IMR-90 (cell line): Measurements from ENCODE around the gene NFKBIE. TPM values are rescaled to one million over a fixed set of nuclear protein-coding genes. Genes with fewer than 3 reads are reported as not detected.

ENCODE experiments used
- ATAC-seq: fragments of 200-7000 bp; cut with Tn5 transposase; 2 replicates; pipeline ENCODE4 v1.9.1; 2020; ENCODE audit warnings: low read depth, mild to moderate bottlenecking, moderate library complexity
- BruUV-seq: library from RNA; stranded (reverse); fragments of 400-500 nt; replicated peaks from 2 replicates; lab custom pipeline; 2021; lab: Mats Ljungman, UMichigan
- CTCF ChIA-PET: fragments of 300-600 bp; formaldehyde crosslinking; extraction: SDS; loops from one replicate; lab custom pipeline; 2021; ENCODE audit warnings: antibody characterized with exemption; lab: Yijun Ruan, JAX
- POLR2A ChIA-PET: fragments of 300-600 bp; sonication (Branson Sonifier 250); formaldehyde crosslinking; loops from one replicate; lab custom pipeline; 2022; ENCODE audit warnings: antibody characterized with exemption; ENCODE audit not compliant: unreplicated experiment; lab: Charles Lee
- DNase-seq: peaks from one replicate; pipeline ENCODE4 v3.0.0; 2013
- H2AFZ ChIP-seq: replicated peaks from 2 replicates; pipeline ENCODE3; 2013; ENCODE audit warnings: low read length, mild to moderate bottlenecking; ENCODE audit not compliant: poor library complexity
- H2AK5ac ChIP-seq: 2 replicates; pipeline ENCODE4 v1.6.1; 2013; ENCODE audit warnings: low read depth, low read length, inconsistent platforms
- H2AK9ac ChIP-seq: replicated peaks from 2 replicates; pipeline ENCODE3; 2013; ENCODE audit warnings: mild to moderate bottlenecking, low read depth, low read length, moderate library complexity; ENCODE audit not compliant: poor library complexity
- H2BK120ac ChIP-seq: 2 replicates; pipeline ENCODE4 v1.6.1; 2013; ENCODE audit warnings: low read depth, low read length, inconsistent platforms
- H2BK15ac ChIP-seq: 3 replicates; pipeline ENCODE4 v1.6.1; 2013; ENCODE audit warnings: low read depth, low read length, inconsistent platforms
- H2BK20ac ChIP-seq: 2 replicates; pipeline ENCODE4 v1.6.1; 2013; ENCODE audit warnings: low read depth, mild to moderate bottlenecking, inconsistent platforms, low read length, moderate library complexity
- H2BK5ac ChIP-seq: 2 replicates; pipeline ENCODE4 v1.6.1; 2013; ENCODE audit warnings: mild to moderate bottlenecking, low read depth, low read length, inconsistent platforms; ENCODE audit not compliant: poor library complexity, severe bottlenecking
- H3K14ac ChIP-seq: replicated peaks from 2 replicates; pipeline ENCODE4 v1.6.1; 2013; ENCODE audit warnings: low read depth, low read length, inconsistent platforms
- H3K18ac ChIP-seq: 2 replicates; pipeline ENCODE4 v1.6.1; 2013; ENCODE audit warnings: low read depth, low read length, control low read depth
- H3K23ac ChIP-seq: 2 replicates; pipeline ENCODE4 v1.6.1; 2013; ENCODE audit warnings: low read depth, low read length, inconsistent platforms
- H3K27ac ChIP-seq: 2 replicates; pipeline ENCODE4 v1.5.1; 2013; ENCODE audit warnings: mild to moderate bottlenecking, control low read depth, low read length; ENCODE audit not compliant: insufficient read depth
- H3K27me3 ChIP-seq: 2 replicates; pipeline ENCODE4 v1.6.1; 2013; ENCODE audit warnings: low read length; ENCODE audit not compliant: control insufficient read depth, insufficient read depth
- H3K36me3 ChIP-seq: 2 replicates; pipeline ENCODE4 v1.6.1; 2013; ENCODE audit warnings: low read length, mixed read lengths; ENCODE audit not compliant: control insufficient read depth, insufficient read depth
- H3K4ac ChIP-seq: 2 replicates; pipeline ENCODE4 v1.6.1; 2013; ENCODE audit warnings: low read depth, low read length, inconsistent platforms
- H3K4me1 ChIP-seq: 2 replicates; pipeline ENCODE4 v1.6.1; 2013; ENCODE audit warnings: low read length, mixed read lengths; ENCODE audit not compliant: control insufficient read depth, insufficient read depth
- H3K4me2 ChIP-seq: 2 replicates; pipeline ENCODE4 v1.6.1; 2013; ENCODE audit warnings: low read depth, mild to moderate bottlenecking, control low read depth, low read length, moderate library complexity
- H3K4me3 ChIP-seq: 2 replicates; pipeline ENCODE4 v1.5.1; 2013; ENCODE audit warnings: low read depth, mild to moderate bottlenecking, control low read depth, low read length, moderate library complexity; ENCODE audit not compliant: insufficient read depth
- H3K56ac ChIP-seq: 2 replicates; pipeline ENCODE4 v1.6.1; 2013; ENCODE audit warnings: low read length, inconsistent platforms; ENCODE audit not compliant: insufficient read depth; ENCODE audit errors: extremely low read depth
- H3K79me1 ChIP-seq, 2 experiments: 2 replicates each; pipeline ENCODE4 v1.6.1; 2013; ENCODE audit warnings: low read length in 2 of 2, inconsistent platforms in 1 of 2, low read depth in 1 of 2
- H3K9ac ChIP-seq: 2 replicates; pipeline ENCODE4 v1.6.1; 2013; ENCODE audit warnings: low read depth, low read length, control low read depth
- H3K9me1 ChIP-seq: 2 replicates; pipeline ENCODE4 v1.6.1; 2013; ENCODE audit warnings: low read length, inconsistent platforms; ENCODE audit not compliant: insufficient read depth
- H3K9me3 ChIP-seq: 2 replicates; pipeline ENCODE4 v1.6.1; 2013; ENCODE audit warnings: low read length; ENCODE audit not compliant: control insufficient read depth, insufficient read depth
- H4K20me1 ChIP-seq: 2 replicates; pipeline ENCODE4 v1.6.1; 2013; ENCODE audit warnings: low read length, inconsistent platforms; ENCODE audit not compliant: insufficient read depth
- H4K5ac ChIP-seq: 2 replicates; pipeline ENCODE4 v1.6.1; 2013; ENCODE audit warnings: mild to moderate bottlenecking, low read depth, low read length, control low read depth
- H4K8ac ChIP-seq, 2 experiments: 2 replicates each; pipeline ENCODE4 v1.6.1; 2013; ENCODE audit warnings: low read depth in 2 of 2, low read length in 2 of 2, control low read depth in 1 of 2, inconsistent platforms in 1 of 2
- H4K91ac ChIP-seq: 2 replicates; pipeline ENCODE4 v1.6.1; 2013; ENCODE audit warnings: low read depth, low read length, inconsistent platforms; ENCODE audit not compliant: insufficient read depth
- BHLHE40 ChIP-seq: fragments of 150-350 bp; IDR thresholded peaks from 2 replicates; pipeline ENCODE4 v1.6.1; 2016; ENCODE audit warnings: mild to moderate bottlenecking, low read depth, low read length
- FOS ChIP-seq: fragments of 150-350 bp; IDR thresholded peaks from 2 replicates; pipeline ENCODE4 v1.6.1; 2016; ENCODE audit warnings: low read depth, low read length
- WGBS, 2 experiments: methylation state at CpG; one replicate each; pipeline versions ENCODE4 v1.1.5 to v1.1.7; 2013; ENCODE audit warnings: missing lambda C conversion rate in 2 of 2; ENCODE audit not compliant: insufficient read length in 1 of 2; ENCODE audit errors: extremely low coverage in 2 of 2; 5-methylcytosine and 5-hydroxymethylcytosine counted together
- dilution Hi-C: fragments of 300-500 bp; cut with HindIII; formaldehyde crosslinking; loops from one replicate; pipeline ENCODE4 v1.14.3; 2018; ENCODE audit warnings: low sequenced_read_pairs; ENCODE audit not compliant: unreplicated experiment
- in situ Hi-C: fragments of 300-500 bp; cut with MboI; formaldehyde crosslinking; loops from 3 replicates; pipeline ENCODE4 v1.14.3; 2019; ENCODE audit warnings: low sequenced_read_pairs, inconsistent platforms, mixed read lengths
- intact Hi-C: fragments of 100-400 bp; cut with micrococcal nuclease; formaldehyde crosslinking; loops from 2 replicates; pipeline ENCODE4 v1.10.0; 2022
- polyA plus RNA-seq, 3 experiments: library from polyadenylated mRNA; depleted of rRNA; stranded (reverse); fragments of >200 nt; gene quantifications; 2 replicates each; pipeline ENCODE4 v1.2.3, GENCODE V29; 2012; ENCODE audit warnings: low replicate concordance in 1 of 3
- total RNA-seq: library from RNA; depleted of rRNA; stranded (reverse); fragments of >200 nt; gene quantifications from 2 replicates; pipeline ENCODE4 v1.2.3, GENCODE V29; 2012

NFKBIE gene
- total and polyA plus RNA-seq, 2 of the 4 experiments (the other 2 are of a cell fraction), result 7.9 to 13.0 TPM

- peak; percentile 57; the same call in 1 of the 2 replicates for TF ChIP-seq FOS
- no peak for TF ChIP-seq BHLHE40
- H2BK15ac ChIP-seq, result no peak overlapping the region
- dilution Hi-C loops, result no loop called here
- H3K23ac ChIP-seq, result no peak overlapping the region
- no peak overlapping the region for H3K14ac ChIP-seq
- H3K4ac ChIP-seq, result no peak overlapping the region
- peak overlapping the region; percentile 77 for H2AFZ ChIP-seq
- H3K79me1 ChIP-seq, result peaks cover 24 to 37% of the 10 kb centered on the region in 2 experiments
- H3K4me2 ChIP-seq, result peak overlapping the region; percentile 47
- no peak overlapping the region for H2AK9ac ChIP-seq
- peaks cover 9% of the 10 kb centered on the region for H4K20me1 ChIP-seq
- H3K27ac ChIP-seq, result no peak overlapping the region
- no peak overlapping the region for H2BK20ac ChIP-seq
- intact Hi-C loops, result no loop called here
- peaks cover 22% of the 10 kb centered on the region for H3K4me1 ChIP-seq
- H3K56ac ChIP-seq, result no peak overlapping the region
- in situ Hi-C loops, result no loop called here
- no peak overlapping the region for H2AK5ac ChIP-seq
- H3K18ac ChIP-seq, result no peak overlapping the region
- H3K4me3 ChIP-seq, result no peak overlapping the region
- H4K8ac ChIP-seq, result peak overlapping the region in 1 of 2 experiments; percentile 73; a peak in 1 of 4 replicates
- 70 to 100% methylated on average over 1 to 10 of the region's 17 CpGs for WGBS, 2 experiments
- no peak overlapping the region for H2BK5ac ChIP-seq
- DNase-seq (no peak), ATAC-seq (no peak)
- CTCF ChIA-PET, result interaction anchor here (1.8 kb wide), 1 partner anchor 9 kb away, joined by 4 read pairs; no protein-coding TSS in a partner anchor
- no peaks in the 10 kb centered on the region for H3K9me3 ChIP-seq
- H4K91ac ChIP-seq, result no peak overlapping the region
- no TSS peak for BruUV-seq
- H3K36me3 ChIP-seq, result no peaks in the 10 kb centered on the region
- no peak overlapping the region for H3K9ac ChIP-seq
- no peak overlapping the region for H4K5ac ChIP-seq
- H2BK120ac ChIP-seq, result no peak overlapping the region
- H3K9me1 ChIP-seq, result peaks cover 14% of the 10 kb centered on the region
- peaks cover 23% of the 10 kb centered on the region for H3K27me3 ChIP-seq
- POLR2A ChIA-PET, result no interaction called here
Observed at GRCh38 chr6:44265722-44266233, 427 bp upstream of the NFKBIE start.
